Pons (tissue), 1 donor: Measurements from ENCODE around the gene NFKBIE.
A peak's percentile ranks its signal among the peaks of the same experiment; 100 is the strongest.

Source experiments
- DNase-seq: peaks from one replicate; pipeline ENCODE4 v3.0.0-alpha.2; 2016; ENCODE audit warnings: low spot score

Gene NFKBIE

GRCh38 chr6:44226368-44227147 lies 38.8 kb downstream of the NFKBIE start:
- no peak for DNase-seq

GRCh38 chr6:44225579-44226325 lies 39.6 kb downstream of the NFKBIE start:
- no peak for DNase-seq

- DNase-seq = no peak
These were observed 40.4 kb downstream of the NFKBIE start for GRCh38 chr6:44224965-44225305.

GRCh38 chr6:44224029-44224964 lies 41.1 kb downstream of the NFKBIE start:
- DNase-seq = no peak

DNA sequence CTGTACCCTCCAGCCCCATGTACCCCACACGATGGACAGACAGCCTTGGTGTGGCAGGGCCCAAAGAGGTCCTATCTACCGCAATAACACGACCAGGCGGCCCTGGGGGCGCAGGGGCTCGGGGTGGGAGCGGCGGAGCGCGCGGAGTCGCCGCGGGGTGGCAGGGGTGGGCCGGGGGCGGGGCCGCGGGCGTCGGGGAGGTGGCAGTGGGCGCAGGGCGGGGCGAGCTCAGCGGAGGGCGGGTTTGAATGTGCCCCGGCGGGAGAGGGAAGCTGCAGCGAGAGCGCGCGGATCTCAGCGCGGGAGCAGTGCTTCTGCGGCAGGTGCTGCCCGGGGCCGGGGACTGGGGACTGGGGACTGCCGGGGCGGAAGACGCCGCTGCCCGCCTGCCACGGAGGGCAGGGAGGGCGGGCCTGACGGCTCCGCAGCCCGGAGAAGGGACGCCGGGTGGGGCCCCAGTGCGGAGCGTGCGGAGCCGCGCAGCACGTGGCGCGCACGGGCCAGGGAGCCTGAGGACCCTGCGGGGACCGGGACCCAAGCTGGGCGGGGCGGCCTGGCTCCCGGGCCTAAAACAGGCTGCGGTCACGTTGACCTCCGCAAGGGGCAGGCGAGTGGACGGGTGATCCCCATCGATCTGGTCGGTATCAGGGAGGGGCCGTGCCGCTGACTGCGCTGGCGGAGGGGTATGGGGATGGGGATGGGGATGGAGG lies 41.9 kb downstream of the NFKBIE start, which contains the start of gene SLC29A1:
Gene SLC29A1, plus strand, starts transcription at position 277 of the 710 bp plus-strand sequence. CDS start 3,719 bp downstream, outside the sequence.
- DNase-seq = no peak

DNA sequence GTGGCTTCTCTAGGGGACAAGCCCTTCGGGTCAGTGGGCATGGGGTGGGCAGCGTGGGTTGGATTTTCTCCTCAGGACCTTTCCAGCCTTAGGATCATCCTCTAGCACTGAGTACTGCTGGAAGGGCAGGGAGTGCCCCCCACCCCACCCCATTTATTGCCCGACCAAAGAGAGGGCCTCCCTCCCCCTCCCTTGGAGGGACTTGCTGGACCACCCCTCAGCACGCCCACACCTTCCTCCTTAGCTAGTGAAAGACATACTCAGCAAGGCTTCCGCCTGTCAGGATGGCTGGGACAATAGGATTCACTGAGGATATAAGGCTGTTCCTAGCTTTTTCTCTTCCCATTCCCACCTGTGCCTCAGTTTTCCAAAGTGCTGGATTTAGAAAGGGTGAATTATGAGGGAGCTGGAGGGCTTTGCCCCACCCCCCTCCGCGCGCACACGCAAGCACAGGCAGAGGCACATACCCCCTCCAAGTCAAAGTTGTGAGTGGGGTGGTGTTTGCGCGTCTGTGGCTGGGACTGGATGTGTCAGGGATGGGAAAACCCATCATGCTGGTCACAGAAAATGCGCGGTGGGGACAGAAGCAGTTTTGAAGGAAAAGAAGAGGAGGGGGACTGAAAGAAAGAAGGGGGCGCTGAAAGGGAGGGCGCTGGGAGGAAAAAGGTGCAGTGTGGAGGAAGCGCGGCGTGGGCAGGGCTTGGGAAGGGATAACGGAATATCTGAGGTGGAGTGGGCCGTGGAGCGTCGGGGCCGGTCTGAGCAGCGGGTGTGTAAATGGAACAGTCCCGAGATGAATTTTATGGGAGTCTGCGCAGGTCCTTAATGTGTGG lies 42.6 kb downstream of the NFKBIE start:
- DNase-seq = no peak

- no peak for DNase-seq
These were observed 43.4 kb downstream of the NFKBIE start for GRCh38 chr6:44221961-44222335.

DNA sequence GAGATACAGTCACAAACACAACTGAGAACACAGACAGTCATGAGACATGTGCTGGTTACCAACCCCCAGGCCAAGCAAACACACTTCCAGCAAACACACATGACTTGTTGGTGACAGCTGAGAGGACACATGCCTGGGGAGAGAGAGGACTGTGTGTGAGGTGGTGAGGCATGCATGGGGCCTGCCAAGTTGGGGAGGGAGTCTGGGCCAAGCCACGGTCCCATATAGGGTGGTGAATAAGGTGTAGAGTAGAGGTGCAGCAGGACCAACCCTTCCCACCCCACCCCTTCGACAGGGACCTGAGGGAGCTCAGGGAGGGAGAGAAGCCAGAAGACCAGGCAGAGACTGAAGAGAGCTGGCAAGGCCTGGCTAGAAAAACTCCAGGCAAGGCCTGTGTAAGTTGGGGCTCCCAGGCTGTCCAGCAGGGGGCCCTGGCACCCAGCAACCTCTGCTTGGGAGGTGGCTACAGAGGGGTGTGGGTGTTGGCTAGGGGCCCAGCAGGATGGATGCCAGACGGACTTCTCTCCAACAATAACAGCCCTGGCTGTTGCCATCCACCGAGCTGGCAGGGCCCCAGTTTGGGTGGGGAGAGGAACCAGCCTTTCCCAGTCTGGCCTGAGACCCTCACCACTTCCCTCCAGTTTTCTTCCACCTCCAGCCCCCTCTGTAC lies 43.9 kb downstream of the NFKBIE start:
- peak; percentile 77 for DNase-seq

- DNase-seq = no peak
These were observed 44.4 kb downstream of the NFKBIE start for GRCh38 chr6:44220913-44221290.

GRCh38 chr6:44219815-44220784 lies 45.3 kb downstream of the NFKBIE start:
- no peak for DNase-seq

- peak; percentile 46 for DNase-seq
These were observed 46.1 kb downstream of the NFKBIE start for GRCh38 chr6:44219053-44219814.

- peak; percentile 19 for DNase-seq
These were observed 47.8 kb downstream of the NFKBIE start for GRCh38 chr6:44217332-44218143.

GRCh38 chr6:44216677-44217331 lies 48.5 kb downstream of the NFKBIE start, which contains the start of gene MYMX:
Gene MYMX, plus strand, starts transcription at chr6:44216926. Its CDS starts 546 bp downstream, at chr6:44217472.
- DNase-seq = no peak

GRCh38 chr6:44214307-44214706 lies 51.0 kb downstream of the NFKBIE start:
- no peak for DNase-seq

- no peak for DNase-seq
These were observed 54.1 kb downstream of the NFKBIE start for GRCh38 chr6:44211284-44211683.
